ENCODE measurements around the gene OSBPL2.

Gene OSBPL2

DNA sequence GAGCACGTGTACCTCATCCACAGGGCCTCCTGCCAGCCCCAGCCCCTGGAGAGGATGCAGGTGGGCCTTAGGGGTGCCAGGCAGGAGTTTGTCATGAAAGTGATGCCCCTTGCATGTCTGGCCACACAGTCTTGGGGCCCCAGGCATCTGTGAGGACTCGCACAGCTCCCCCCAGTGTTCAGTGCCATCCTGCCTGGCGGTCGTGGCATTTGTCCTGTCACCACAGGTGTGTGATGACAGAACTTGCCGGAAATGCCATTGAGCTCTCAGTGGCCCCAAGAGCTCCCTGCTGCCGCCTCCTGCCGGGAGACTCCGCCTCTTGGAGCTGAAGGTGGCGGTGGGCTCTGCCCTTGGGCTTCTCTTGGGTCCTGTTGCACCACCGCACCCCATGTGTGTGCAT, 33.9 kb downstream of the OSBPL2 start:
- no peak overlapping the region for H3K4me3 ChIP-seq (replicated peaks; ENCODE audit: low read depth, low read length)
- no peak for DNase-seq (ENCODE audit: extremely low read depth, low read depth)
- TF ChIP-seq, protein P1, sequence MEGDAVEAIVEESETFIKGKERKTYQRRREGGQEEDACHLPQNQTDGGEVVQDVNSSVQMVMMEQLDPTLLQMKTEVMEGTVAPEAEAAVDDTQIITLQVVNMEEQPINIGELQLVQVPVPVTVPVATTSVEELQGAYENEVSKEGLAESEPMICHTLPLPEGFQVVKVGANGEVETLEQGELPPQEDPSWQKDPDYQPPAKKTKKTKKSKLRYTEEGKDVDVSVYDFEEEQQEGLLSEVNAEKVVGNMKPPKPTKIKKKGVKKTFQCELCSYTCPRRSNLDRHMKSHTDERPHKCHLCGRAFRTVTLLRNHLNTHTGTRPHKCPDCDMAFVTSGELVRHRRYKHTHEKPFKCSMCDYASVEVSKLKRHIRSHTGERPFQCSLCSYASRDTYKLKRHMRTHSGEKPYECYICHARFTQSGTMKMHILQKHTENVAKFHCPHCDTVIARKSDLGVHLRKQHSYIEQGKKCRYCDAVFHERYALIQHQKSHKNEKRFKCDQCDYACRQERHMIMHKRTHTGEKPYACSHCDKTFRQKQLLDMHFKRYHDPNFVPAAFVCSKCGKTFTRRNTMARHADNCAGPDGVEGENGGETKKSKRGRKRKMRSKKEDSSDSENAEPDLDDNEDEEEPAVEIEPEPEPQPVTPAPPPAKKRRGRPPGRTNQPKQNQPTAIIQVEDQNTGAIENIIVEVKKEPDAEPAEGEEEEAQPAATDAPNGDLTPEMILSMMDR (IDR thresholded peaks at IDR 0.05; ENCODE audit: low read depth, low read length, missing control alignments), result no peak

DNA sequence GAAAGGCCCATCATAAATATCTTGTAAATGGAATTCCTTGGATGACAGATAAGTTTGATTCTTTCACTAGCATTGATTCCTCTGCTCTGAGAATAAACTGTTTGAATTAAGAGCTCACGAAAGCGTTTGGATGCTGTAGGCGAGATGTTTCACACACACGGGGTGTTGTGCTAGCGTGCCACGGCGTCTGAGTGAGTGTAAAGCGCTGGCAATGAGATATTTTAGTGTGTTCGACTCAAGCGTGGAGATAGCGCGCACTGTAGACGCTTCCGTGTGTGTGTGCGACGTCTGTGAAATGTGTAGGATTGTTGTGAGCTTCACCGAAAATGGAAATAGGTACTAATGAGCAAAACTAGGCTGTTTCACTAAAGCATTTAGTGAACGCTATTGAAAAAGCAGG, 35.1 kb downstream of the OSBPL2 start:
- TF ChIP-seq, protein P1 (IDR thresholded peaks at IDR 0.05; ENCODE audit: low read depth, low read length, missing control alignments), result no peak
- no peak overlapping the region for H3K4me3 ChIP-seq (replicated peaks; ENCODE audit: low read depth, low read length)
- no peak for DNase-seq (ENCODE audit: extremely low read depth, low read depth)

DNA sequence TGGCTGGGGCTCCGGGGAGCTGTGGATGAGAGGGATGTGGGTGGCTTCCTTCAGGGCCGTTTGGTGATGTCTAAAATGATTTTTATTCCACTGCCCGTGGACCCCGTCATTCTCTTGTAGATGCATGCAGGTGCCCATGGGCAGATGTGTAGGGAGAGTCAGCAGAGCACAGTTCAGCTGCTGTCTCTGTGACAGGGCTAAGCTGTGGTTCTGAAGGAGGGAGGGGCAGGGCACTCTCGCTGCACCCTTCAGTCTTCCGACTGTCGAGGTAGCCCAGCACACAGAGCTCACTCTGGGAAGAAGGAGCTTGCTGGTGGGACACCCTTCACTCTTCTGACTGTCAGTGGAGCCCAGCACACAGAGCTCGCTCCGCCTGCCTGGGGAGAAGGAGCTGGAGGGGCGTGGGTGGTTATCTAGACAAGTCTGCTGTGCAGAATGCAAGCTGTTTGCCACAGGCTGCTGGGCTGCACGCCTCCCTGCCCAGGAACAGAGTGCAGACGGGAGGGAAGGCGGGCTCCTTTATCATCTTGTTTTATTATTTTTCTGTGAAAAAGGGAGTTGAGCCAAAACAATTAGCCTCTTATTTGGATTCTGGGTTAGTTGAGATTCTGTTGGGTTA, 36.1 kb downstream of the OSBPL2 start:
- no peak overlapping the region for H3K4me3 ChIP-seq (replicated peaks; ENCODE audit: low read depth, low read length)
- no peak for DNase-seq (ENCODE audit: extremely low read depth, low read depth)
- TF ChIP-seq, protein P1 (IDR thresholded peaks at IDR 0.05; ENCODE audit: low read depth, low read length, missing control alignments), result no peak

DNA sequence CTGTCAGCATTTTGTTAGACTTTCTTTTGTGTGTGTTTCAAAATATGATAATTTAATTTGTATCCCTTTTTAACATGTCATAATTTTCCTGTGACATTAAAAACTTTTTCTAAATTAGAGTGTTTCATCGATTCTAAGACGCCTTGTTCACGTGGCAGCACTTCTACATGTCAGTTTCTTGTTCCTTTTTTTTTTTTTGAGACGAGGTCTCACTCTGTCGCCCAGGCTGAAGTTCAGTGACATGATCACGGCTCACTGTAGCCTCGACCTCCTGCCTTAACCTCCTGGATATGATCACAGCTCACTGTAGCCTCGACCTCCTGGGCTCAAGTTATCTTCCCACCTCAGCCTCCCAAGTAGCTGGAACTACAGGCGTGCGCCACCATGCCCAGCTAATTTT, 36.9 kb downstream of the OSBPL2 start:
- TF ChIP-seq, protein P1 (IDR thresholded peaks at IDR 0.05; ENCODE audit: low read depth, low read length, missing control alignments), result no peak
- H3K4me3 ChIP-seq (replicated peaks; ENCODE audit: low read depth, low read length), result no peak overlapping the region
- DNase-seq (ENCODE audit: extremely low read depth, low read depth), result no peak

DNA sequence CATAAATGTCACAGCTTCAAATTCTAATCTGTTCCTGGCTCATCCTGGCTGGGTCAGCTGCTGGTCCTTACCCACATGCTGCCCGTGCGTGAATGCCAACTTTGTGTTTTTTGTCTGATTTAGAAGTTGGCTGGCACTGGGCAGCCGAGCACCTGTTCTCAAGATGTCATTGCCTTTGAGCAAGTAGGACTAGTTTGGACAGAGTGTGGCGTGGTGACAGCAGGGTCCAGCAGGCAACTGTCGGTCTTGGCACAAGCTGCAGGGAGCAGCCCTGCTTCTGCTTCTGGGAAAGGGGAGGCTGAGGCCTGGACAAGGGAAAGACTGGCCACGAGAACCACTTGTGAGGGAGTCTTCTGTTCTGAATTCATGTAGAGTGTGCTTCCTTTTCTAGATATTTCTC, 38.1 kb downstream of the OSBPL2 start:
- no peak for DNase-seq (ENCODE audit: extremely low read depth, low read depth)
- no peak overlapping the region for H3K4me3 ChIP-seq (replicated peaks; ENCODE audit: low read depth, low read length)
- TF ChIP-seq, protein P1 (IDR thresholded peaks at IDR 0.05; ENCODE audit: low read depth, low read length, missing control alignments), result no peak

DNA sequence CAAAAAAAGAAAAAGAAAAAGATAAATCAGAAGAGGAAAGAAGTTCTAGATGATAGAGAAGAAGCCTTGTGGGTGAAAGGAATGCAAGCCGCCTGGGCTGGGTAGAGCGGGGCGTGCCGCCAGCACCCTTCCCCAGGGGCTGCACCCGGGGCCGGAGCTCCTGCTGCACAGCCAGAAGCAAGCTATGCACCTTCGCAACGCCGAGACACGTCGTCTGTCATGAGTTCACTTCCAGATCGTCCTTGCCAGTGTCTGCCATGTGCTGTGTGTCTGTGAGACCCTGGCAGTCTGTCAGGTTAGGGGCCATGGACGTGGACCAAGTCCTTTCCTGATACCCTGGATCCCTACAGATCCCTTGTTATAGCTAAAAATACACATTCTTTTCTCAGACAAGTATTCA, 38.9 kb downstream of the OSBPL2 start:
- no peak for DNase-seq (ENCODE audit: extremely low read depth, low read depth)
- TF ChIP-seq, protein P1 (IDR thresholded peaks at IDR 0.05; ENCODE audit: low read depth, low read length, missing control alignments), result no peak
- no peak overlapping the region for H3K4me3 ChIP-seq (replicated peaks; ENCODE audit: low read depth, low read length)

DNA sequence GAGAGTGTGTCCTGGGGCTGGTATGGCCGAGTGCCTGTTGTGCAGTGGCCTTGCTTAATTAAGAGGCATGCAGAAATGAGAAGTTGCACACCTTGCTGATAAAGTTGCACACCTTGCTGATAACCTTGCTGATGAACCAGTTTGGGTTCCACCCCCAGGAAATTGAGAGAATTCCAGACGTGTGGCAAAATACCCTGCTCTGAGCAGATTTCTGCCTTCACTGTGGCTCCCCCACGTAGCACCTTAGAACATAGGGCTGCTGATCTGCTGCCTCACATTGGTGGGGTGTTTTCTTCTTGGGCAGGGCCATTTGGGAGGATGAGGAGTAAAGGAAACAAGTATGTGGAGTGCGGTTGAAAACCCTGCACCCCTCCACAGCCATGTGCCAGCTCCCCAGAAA, 42.0 kb downstream of the OSBPL2 start:
- TF ChIP-seq, protein P1 (IDR thresholded peaks at IDR 0.05; ENCODE audit: low read depth, low read length, missing control alignments), result no peak
- no peak for DNase-seq (ENCODE audit: extremely low read depth, low read depth)
- no peak overlapping the region for H3K4me3 ChIP-seq (replicated peaks; ENCODE audit: low read depth, low read length)

Measured in HFF-Myc (cell line).